HG02678 (cell line): Measurements from ENCODE around the gene ORAI3.

Experiments used
- ATAC-seq: cut with Tn5 transposase; IDR thresholded peaks from one replicate; pipeline ENCODE4 v1.9.1; 2021; ENCODE audit warnings: mild to moderate bottlenecking, moderate library complexity; ENCODE audit not compliant: unreplicated experiment

The ORAI3 gene

DNA sequence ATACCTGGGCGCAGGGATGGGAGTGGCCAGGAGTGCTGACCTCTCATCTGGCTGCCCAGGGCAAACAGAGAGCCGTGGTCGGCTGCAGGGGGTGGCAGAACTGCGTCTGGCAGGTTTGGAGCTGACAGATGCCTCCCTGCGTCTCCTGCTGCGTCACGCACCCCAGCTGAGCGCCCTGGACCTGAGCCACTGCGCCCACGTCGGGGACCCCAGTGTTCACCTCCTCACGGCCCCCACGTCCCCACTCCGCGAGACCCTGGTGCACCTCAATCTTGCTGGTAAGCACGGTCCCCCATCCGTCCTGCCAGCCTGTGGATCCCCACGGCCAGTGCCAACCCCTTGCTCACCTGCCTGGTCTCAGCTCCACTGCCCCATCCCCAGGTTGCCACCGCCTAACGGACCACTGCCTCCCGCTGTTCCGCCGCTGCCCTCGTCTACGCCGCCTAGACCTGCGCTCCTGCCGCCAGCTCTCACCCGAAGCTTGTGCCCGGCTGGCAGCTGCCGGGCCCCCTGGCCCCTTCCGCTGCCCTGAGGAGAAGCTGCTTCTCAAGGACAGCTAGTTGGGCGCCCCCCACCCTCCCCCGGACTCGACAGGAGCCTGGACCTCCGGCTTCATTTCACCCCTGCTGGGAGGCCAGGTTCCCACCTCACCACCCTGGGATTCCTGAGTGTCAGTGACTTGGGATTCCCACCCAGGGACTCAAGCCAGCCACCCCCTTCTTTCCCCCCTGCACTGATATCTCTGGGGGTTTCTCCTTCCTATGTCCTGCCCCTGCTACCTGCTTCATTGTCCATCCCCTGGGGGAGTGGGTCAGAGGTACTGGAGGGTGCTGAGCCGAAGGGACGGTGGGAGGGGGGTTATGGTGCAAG lies 2.0 kb upstream of the ORAI3 start:
- ATAC-seq, result no peak

DNA sequence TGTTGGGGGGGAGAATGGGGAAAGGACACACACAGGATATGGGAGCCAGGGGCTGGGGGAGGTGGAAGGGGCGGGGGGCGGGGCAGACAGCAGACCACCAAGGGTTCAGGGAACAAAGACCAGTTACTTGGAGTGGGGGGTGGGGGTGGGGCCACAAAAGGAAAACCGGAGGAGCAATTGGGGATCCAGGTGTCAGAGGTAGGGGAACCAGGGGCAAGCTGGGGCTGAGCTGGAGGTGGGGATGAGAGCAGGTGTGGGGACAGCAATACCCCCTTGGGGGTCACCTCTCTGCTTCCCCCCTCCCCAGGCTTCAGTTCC lies 1.4 kb upstream of the ORAI3 start:
- ATAC-seq, result no peak

DNA sequence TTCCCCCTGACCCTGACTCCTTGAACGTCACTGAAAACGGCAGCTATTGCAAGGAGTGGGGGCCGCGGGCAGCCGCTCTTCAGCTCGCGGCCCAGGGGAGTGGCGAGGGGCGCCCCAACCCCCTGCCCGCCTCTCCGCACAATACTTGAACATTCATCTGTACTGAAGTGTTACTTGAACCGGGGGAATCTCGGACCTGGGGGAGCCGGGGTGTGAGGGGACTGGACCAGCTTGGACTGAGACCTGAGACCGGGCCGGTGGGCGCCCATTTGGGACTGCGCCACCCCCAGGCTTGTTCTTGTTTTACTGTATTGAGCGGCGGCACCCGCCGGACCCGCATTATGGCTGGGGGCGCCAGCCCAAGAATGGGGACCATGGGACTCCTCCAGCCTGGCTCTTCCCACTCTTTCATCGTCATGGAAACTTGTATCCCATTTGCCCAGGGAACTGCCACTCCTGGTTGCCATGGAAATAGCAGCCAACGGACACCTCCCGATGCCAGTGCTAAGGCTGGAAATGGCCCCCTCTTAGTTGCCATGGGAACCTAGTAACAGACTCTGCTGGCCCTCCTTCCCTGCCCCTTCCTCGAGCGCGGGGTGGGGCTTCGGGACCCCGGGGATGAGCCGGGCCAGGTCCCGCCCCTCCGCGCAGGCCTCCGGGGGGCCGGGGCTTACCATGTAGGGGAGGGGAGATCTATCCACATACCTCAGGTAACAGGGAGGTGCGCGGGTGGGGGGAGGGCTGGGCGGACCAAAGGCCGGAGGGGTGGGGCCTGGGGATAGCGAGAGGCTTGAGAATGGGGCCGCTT lies 805 bp upstream of the ORAI3 start:
- no peak for ATAC-seq

DNA sequence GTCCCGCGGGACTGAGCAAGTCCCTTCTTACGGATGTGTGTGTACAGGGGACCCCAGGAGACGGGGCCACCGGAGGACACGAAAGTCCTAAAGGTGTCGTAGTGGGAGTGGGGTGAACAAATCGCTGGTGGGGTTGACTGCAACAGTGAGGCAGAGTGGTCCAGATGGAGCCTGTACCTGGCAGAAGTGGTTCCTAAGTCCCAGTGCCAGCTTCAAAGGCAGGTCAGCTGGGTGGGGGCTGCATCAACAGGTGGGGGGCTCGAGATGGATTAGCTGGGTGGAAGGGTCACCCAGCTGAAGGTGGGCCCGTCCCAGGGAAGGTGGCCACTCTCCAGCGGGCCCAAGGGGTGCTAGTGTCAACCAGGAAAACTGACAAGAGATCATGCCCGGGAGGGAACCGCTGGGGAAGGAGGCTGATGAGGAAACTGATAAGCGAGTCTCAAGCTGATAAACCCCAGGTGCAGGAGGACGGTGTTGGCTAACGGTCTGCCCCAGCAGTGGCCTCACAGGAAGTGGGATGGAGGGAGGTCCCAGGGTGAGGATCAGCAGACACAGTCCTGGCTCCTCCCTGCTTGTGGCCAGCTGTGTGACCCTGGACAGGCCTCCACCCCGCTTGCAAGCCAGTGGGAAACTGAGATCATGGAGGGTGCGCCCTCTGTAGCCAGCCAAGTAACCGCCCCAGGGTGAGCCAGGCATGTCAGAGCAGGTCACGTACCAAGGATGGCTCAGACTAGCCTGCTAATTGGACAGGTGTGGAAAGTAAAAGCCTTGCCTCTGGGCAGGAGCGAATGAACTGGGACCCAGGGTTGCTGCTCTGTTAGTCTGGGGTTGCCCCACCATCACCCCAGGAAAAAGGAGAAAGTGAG lies 1.0 kb downstream of the ORAI3 start:
- ATAC-seq, result peak; percentile 46

DNA sequence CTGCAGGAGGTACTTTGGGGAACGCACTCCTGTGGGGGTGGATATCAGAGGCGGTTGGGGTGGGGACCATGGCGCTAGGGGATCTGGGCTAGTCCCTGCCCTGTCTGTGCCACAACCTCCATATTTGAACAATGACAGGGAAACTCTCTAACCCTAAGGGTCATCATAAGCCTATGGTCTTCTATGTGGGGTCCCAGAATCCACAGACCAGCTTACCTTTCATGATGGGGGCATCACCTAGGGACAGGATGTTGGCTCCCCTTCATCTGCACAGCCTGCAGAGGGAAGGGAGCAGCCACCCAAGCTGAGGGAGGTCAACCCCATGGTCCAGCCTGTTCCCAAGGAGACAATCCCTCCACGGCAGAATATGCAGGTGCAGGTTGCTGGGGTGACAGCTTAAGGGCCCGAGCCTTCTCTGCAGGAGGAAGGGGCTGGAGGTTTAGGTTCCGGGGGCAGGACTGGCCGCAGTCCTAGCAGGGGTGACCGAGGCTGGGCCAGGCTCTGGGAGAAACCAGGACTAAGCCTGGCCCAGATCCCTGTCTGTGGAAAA lies 1.7 kb downstream of the ORAI3 start:
- no peak for ATAC-seq

DNA sequence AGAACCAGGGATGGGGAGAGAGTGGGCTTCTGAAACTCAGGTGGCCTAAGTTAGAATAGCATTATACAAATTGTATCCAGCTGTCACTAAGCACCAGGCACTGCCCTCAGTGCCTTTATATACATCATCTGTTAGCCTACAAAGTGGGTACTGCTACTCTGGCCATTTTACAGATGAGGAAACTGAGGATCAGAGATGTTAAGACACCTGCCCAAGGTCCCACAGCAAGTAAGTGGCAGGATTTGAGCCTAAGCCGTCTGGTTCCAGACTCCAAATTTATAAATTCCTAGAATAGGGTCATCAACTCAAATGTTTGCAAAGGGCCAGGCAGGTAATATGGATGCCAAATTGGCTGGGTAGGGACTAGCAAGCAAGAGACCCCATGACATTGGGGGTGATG lies 2.3 kb downstream of the ORAI3 start:
- no peak for ATAC-seq

DNA sequence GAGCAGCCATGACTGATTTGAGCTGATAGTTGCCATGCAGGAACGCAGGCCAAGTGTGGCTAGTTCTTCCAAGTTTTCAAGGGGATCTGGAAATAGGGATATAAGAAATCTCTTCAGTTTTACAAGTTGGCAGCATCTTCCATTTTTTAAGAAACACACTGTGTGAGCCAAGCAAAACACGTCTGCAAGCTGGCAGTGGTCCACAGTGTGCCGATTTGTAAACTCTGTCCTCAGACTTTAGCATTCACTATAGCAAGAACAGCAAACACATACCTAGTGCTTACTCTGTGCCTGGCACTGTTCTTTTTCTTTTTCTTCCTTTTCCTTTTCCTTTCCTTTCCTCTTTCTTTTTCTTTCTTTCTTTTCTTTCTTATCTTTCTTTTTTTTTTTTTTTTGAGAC lies 2.9 kb downstream of the ORAI3 start:
- no peak for ATAC-seq

DNA sequence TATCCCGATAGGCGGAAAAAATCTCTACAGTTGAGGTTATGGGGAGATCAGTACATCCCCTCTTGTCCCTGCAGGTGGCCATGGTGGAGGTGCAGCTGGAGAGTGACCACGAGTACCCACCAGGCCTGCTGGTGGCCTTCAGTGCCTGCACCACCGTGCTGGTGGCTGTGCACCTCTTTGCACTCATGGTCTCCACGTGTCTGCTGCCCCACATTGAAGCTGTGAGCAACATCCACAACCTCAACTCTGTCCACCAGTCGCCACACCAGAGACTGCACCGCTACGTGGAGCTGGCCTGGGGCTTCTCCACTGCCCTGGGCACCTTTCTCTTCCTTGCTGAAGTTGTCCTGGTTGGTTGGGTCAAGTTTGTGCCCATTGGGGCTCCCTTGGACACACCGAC lies 4.2 kb downstream of the ORAI3 start:
- ATAC-seq, result no peak

DNA sequence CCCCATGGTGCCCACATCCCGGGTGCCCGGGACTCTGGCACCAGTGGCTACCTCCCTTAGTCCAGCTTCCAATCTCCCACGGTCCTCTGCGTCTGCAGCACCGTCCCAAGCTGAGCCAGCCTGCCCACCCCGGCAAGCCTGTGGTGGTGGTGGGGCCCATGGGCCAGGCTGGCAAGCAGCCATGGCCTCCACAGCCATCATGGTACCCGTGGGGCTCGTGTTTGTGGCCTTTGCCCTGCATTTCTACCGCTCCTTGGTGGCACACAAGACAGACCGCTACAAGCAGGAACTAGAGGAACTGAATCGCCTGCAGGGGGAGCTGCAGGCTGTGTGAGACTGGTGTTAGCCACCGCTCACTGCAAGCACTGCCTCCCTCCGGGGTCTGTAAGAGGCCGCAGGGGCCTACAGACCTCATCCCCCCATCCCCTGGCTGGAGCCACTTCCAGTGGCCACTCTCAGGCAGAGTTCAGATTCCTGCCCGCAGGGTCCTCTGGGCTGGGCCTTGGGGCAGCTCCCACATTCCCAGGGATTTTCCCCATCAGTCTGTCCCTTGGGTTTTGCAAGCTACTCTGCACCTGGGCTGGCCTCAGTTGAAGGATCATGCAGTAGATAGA lies 4.8 kb downstream of the ORAI3 start:
- ATAC-seq, result no peak

DNA sequence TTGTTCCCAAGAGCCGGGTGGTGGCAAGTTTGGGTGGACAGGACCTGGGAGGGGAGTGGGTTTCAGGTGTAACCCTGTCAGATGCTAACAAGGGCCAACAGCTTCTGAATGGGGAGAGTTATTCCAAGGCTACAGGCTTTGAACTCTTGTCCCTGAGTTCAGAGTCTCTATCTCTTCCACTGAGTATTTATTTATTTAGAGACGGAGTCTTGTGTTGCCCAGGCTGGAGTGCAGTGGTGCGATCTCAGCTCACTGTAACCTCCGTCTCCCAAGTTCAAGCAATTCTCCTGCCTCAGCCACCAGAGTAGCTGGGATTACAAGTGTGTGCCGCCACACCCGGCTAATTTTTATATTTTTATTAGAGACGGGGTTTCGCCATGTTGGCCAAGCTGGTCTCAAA lies 6.1 kb downstream of the ORAI3 start:
- ATAC-seq, result no peak

DNA sequence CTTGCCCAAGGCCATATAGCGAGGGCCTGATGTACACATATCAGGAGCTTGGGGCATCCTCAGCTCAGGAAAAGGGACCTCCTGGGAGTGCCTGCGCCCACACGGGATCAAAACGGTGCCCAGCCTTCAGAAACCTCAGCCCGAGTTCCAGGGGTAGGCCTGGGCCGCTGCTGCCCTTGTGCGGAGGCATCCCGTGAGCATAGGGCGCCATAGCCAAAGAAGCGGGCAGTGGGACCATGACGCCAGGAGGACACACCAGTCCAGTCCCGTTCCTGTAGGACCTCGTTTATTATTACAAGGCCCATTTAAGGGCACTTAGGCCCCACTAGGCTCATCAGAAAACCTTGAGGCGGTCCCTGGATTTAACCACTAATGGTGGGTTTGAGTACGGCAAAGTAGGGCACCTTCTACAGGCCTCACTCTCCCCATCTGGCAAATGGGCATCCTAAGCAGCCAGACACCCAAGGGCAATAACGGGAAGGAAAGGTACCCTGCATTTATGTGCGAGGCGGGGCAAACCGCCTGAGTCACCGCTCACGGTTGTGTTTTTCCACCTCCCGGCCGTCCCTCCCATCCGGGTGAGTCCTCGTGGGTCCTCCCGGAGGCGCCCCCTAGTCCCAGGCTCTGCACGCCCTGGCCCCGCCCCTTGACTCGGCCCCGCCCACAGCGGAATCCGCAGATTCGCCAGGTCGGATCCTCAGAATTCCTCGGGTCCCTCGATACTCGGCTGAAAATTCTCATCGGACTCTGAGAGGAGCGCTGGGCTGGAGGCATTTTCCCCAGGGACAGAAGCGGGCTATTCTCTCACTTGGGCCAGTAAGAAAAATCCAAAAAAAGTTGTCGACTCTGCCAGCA lies 8.0 kb downstream of the ORAI3 start:
- ATAC-seq, result peak; percentile 39

DNA sequence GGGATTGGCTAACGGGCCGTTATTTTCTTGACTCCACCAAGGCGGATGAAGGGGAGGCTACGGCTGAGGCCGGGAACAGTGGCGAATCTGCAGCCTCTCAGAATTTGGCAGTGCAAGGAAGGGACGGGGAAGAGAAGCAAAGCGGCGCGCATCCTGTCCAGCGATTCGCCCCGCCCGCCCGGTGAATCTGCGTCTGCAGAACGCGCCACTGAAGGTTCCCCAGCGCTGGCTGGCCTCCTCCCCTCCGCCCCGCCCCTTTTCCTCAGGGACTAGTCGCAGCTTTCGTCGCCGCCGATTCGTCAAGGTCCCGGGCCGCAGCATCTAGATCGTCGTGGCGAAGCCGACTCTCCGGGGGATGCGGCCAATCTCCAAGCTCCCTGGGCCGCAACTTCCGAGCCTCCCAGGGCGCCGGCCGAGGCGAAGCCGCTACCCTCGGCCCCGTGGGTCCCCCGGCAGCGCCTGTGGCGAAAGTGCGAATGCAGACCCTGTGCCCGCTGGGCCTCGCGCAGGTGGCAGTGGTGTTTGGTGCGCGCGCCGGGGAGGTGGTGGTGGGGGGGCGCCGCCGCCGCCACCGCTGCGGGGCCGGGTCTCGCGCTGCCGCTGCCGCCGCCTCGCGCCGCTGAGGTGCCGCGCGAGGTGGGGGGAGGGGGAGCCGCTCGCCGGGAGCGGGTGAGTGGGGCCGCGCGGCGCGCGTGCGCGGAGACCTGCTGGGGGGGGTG lies 8.7 kb downstream of the ORAI3 start, which contains the start of gene SETD1A:
TSS of gene SETD1A (plus strand) at position 299 of the 719 bp plus-strand sequence. CDS start 978 bp downstream, outside the sequence.
- peak; percentile 71 for ATAC-seq

DNA sequence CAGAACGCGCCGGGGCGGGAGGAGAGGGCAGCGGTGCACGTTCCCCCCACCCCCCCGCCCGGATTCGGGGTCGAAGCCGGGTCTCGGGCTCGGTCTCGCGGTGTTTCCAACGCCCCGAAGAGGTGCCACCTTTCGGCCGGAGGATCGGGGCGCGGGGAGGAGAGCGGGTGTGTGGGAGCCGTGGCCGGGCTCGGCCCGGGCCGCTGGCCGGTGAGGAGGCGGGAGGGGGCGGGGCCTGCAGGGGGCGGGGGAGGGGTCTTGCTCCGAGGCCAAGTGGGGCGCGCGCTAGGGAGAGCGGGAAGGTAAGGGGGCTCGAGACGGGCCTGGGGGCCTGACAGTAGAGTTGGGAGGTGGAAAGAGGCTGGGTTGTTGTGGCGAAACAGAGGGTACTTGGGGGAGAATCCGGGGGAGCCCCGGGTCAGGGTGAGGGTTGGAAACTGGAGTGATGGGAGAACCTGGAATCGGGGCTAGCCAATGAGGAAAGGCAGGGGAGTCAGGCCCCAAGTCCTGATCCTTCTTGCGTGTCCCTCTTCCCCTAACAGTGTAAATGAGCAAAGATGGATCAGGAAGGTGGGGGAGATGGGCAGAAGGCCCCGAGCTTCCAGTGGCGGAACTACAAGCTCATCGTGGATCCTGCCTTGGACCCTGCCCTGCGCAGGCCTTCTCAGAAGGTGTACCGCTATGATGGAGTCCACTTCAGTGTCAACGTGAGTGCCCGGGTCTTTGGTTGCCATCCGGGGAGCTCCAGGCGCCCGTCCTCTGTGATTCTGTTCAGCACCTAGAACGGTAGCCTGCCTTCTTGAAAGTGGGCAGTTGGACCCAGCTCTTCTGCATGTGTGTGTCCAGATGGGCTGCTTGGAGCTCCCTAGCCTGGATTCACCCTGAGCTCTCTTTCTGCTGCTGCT lies 9.6 kb downstream of the ORAI3 start:
- ATAC-seq, result peak; percentile 26

DNA sequence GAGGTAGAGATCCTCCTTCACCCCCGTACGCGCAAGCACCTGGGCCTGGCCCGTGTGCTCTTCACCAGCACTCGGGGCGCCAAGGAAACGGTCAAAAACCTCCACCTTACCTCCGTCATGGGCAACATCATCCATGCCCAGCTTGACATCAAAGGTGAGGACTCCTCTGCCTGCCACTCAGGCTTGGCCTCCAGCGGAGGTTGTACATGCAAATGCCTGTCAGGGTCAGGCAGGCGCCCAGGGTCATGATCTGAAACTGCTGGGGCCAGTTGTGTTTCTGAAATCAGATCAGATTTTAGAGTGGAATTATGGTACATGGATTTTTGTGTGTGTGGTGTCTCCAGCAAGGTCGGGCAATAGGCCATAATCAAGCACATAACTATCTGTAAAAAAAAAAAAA lies 12.5 kb downstream of the ORAI3 start:
- ATAC-seq, result no peak

DNA sequence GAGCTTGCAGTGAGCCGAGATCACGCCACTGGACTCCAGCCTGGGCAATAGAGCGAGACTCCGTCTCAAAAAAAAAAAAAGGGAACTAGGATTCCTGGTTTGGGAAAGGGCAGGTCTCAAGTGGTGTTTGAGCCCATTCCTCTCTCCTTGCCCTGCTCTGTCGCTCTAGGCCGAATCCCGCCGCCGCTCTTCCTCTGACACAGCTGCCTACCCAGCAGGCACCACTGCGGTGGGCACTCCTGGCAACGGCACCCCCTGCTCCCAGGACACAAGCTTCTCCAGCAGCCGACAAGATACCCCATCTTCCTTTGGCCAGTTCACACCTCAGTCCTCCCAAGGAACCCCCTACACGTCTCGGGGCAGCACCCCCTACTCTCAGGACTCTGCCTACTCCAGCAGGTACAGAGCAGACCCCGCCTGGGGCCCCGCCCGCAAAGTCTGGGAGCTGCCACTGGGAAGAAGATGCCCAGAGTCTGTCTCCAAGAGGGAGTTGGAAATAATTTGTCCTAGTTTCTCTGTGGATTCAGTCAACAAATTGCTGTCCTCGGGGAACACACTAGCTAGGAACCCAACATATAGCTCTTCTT lies 15.2 kb downstream of the ORAI3 start:
- ATAC-seq, result no peak

DNA sequence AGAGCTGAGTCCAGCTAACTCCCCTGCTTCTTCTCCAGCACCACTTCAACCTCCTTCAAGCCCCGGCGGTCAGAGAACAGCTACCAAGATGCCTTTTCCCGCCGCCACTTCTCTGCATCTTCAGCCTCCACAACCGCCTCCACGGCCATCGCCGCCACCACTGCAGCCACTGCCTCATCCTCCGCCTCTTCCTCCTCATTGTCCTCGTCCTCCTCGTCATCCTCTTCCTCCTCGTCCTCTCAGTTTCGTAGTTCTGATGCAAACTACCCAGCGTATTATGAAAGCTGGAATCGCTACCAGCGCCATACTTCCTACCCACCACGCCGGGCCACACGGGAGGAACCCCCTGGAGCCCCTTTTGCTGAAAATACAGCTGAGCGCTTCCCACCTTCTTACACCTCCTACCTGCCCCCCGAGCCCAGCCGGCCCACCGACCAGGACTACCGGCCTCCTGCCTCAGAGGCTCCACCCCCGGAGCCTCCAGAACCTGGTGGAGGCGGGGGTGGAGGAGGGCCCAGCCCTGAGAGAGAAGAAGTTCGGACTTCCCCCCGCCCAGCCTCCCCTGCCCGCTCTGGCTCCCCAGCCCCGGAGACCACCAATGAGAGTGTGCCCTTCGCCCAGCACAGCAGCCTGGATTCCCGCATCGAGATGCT lies 15.8 kb downstream of the ORAI3 start:
- ATAC-seq, result no peak

DNA sequence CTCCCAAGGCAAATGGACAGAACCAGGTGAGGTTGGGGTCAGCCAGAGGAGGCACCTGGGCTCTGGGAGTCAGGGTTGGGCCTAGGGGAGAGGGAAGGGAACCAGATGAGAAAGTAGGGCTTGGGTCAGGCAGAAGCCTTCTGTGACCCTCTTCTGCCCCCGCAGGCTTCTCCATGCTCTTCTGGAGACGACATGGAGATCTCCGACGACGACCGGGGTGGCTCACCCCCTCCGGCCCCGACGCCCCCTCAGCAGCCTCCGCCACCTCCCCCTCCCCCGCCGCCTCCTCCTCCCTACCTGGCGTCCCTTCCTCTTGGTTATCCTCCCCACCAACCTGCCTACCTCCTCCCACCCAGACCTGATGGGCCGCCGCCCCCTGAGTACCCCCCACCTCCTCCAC lies 16.6 kb downstream of the ORAI3 start:
- ATAC-seq, result no peak
